HG03196 (cell line): ENCODE data around the gene ANKRD1.
"Not testable (repeated sequence)": the region's sequence is repeated elsewhere in the genome, so short reads cannot be mapped to it uniquely, and the experiment has no call there.

Experiments
- ATAC-seq: cut with Tn5 transposase; IDR thresholded peaks from one replicate; pipeline ENCODE4 v1.9.1; 2021; ENCODE audit not compliant: unreplicated experiment

Gene ANKRD1

GRCh38 chr10:90913774-90914420, 7.0 kb downstream of the ANKRD1 start:
- ATAC-seq, result no peak

GRCh38 chr10:90912854-90913479, 7.9 kb downstream of the ANKRD1 start:
- ATAC-seq, result no peak

DNA sequence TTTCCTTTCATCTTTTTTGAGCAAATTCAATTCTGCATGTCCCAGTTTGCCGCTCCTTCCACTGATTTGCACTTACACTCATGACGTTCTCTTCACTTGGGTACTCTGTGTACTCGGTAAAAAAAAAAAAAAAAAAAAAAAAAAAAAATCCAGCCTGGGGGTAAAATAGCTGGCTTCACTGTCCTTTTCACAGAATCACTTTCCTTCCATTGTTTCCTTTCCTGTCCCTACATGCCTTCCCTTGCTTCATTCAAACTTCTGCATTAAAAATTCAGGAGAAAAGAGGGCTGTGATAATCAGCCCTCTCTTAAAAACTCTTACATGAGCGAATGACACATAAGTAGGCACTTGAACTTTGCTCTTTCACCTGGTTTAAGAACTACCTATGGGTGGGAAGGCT, 8.7 kb downstream of the ANKRD1 start:
- no peak for ATAC-seq

DNA sequence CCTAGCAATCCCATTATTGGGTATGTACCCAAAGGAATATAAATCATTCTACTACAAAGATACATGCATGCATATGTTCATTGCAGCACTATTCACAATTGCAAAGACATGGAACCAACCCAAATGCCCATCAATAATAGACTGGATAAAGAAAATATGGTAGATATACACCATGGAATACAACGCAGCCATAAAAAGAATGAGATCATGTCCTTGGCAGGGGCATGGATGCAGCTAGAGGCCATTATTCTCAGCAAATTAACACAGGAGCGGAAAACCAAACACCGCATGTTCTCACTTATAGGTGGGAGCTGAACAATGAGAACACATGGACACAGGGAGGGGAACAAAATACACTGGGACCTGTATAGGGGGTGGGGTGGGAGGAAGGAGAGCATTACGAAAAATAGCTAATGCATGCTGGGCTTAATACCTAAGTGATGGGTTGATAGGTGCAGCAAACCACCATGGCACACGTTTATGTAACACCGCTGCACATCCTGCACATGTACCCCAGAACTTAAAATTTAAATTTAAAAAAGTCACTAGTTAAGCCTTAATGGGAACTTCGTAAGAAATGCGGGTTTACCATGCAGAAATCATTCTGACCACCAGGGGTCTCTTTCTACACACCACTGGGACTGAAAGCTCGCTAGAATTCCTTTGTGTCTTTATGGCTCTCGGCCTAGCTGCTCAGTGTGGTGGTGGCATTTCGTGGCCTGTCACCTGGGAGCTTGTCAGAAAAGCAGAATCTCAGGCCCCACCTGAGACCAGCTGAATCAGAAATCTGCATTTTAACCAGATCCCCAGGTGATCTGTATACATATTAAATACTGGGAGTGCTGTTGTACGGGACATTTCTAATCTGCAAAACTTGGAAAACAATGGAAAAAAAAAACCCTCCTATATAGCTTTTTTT, 9.5 kb downstream of the ANKRD1 start:
- ATAC-seq, result peak; percentile 82

DNA sequence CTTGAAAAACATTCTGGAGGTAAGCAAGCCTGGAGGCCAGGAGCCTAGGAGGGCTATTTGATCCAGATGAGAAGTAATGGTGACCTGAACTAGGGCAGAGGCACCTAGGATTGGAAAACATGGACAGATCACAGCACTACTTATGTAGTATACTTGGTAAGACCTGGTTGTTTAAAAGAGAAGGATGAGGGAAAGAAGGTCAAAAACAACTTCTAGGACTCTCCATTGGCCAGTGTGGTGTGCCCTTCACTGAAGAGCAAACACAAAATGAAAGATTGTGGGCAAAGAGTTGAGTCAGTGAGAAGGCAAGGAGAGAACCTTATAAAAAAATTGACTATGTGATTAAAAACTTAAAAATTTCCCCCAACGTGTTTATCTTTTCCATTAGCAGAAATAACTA, 14.3 kb downstream of the ANKRD1 start:
- no peak for ATAC-seq

GRCh38 chr10:90905925-90906324, 15.0 kb downstream of the ANKRD1 start:
- ATAC-seq, result no peak

GRCh38 chr10:90896916-90897315, 24.0 kb downstream of the ANKRD1 start:
- not testable (repeated sequence) for ATAC-seq

- no peak for ATAC-seq
These were observed 27.7 kb downstream of the ANKRD1 start for GRCh38 chr10:90893190-90893589.

- no peak for ATAC-seq
These were observed 30.5 kb downstream of the ANKRD1 start for GRCh38 chr10:90890347-90890746.

DNA sequence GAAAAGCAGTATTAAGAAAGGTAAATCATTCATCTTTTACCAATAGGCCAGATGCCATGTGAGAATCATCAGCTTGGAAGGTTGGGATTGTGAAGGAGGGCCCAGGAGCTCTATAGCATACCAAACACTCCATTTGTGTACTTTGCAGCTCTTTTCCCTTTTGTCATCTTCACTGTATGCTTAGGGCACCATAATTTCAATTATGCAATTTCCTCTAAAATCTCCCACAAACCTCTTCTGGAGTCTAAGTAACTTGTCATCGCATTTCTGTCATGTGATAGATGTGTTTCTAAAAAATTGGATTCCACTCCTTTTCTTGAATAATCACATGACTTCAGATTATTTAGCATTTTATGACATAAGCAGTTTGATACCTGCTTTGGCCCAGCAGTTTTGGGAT, 31.3 kb downstream of the ANKRD1 start:
- ATAC-seq, result no peak

- no peak for ATAC-seq
These were observed 32.5 kb downstream of the ANKRD1 start for GRCh38 chr10:90888387-90888786.

- ATAC-seq, result no peak
These were observed 33.3 kb downstream of the ANKRD1 start for GRCh38 chr10:90887555-90887954.

GRCh38 chr10:90885176-90885575, 35.7 kb downstream of the ANKRD1 start:
- no peak for ATAC-seq

DNA sequence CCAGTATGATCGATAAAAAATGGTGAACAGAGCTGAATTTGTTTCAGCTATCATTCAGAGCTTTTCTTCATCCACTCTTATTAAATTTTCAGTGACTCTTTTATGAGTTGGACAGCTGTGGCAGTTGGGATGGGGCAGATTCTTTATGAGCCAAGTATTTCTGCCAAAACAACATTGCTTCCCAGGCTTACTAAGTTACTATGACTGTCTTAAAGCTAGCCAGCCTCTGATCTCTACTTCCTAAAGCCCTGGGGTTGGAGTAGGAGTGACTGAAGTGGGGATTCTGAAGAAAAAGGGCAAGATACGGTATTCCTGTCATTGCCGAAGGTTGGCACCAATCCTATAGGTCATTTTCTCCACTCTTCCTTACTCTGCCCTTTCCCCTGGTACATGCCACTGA, 36.5 kb downstream of the ANKRD1 start:
- no peak for ATAC-seq

GRCh38 chr10:90880059-90880719, 40.7 kb downstream of the ANKRD1 start:
- not testable (repeated sequence) for ATAC-seq

DNA sequence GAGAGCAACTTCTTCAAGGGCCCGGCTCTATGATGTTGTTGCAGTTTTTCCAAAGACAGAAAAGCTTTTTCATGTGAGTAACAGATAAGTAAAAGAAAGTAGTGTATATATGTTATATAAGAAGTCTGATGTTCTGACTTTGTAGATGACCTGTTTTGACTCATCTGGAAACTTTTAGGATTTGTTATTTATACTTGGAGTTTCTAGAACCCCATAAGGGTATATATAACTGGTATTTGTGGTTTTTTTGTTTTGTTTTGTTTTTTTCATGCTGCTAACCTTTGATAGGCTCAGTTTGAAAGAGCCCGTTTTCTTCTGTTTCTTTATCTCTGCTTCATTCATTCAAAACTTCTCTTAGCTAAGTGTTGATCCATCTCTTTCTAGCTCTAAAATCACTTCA, 41.8 kb downstream of the ANKRD1 start:
- ATAC-seq, result no peak

DNA sequence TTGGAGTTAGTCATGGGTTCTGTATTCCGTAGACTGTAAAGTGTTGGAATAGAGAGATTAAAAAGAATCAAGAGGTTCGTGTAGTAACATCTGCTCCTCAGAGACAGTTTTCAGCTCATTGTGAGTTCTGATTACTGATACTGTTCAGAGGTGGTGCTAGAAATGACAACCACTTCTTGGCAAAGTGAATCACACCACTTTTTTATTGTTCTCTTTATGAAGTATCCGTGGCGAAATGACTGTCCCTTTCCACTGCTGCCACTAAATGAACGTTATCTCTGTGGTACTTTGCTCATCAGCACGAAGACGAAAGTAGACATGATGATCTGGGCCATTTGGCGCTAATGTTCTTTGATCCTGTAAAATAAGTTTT, 48.3 kb downstream of the ANKRD1 start:
- no peak for ATAC-seq

DNA sequence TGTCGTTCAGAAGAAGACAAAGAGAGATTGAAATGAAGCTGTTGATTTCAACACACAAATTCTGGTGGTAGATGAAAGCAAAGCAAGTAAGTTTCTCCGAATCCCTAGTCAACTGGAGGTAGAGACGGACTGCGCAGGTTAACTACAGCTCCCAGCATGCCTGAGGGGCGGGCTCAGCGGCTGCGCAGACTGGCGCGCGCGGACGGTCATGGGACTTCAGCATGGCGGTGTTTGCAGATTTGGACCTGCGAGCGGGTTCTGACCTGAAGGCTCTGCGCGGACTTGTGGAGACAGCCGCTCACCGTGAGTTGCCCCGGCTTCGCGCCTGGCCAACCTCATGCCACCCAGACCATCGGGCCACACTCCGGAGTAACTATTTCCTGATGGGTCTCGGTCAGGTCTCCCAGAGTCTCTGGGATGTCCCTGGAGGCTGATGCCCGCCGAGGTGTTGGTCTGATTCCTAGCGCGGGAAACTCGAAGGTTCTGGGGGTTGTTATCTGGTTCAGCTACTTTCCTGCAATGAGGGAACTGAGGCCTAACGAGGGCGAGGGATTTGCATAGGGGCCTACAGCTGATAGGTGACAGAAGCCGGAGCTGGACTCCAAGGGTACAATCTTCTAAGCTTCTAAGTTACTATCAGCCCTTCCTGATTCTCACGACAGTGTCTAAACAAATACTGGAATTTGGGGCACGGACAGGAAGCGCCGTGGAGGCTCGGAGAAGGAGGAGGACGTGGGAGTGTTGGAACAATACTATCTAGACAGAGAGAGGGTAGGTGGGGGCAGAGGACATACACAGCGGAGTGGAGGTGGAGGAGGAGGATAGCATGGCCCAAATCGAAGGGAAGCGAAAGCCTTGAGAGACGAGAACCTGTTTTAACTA, 48.9 kb downstream of the ANKRD1 start, which contains the start of gene RPP30:
Gene RPP30 (plus strand): TSS at position 209 of the 882 bp plus-strand sequence. CDS start 13 bp downstream, at position 222.
- peak; percentile 98 for ATAC-seq

- ATAC-seq, result peak; percentile 48
These were observed 49.6 kb downstream of the ANKRD1 start for GRCh38 chr10:90871279-90871765.

DNA sequence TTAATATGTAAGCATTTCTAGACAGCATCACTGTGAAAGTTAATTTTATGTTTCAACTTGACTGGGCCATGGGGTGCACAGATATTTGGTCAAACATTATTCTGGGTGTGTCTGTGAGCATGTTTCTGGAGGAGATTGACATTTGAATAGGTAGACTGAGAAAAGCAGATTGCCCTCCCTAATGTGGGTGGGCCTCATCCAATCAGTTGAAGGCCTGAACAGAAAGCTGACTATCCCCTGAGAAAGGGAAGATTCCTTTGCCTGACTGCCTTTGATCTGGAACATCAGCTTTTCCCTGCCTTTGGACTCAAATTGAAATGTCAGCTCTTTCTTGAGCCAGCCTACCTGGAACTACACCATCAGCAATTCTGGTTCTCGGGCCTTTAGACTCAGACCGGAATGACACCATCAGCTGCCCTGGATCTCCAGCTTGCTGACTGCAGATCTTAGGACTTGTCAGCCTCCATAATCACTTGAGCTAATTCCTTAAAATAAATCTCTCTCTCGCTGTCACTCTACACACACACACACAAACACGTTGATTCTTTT, 54.8 kb downstream of the ANKRD1 start:
- ATAC-seq, result no peak
